Measurements from ENCODE around the gene GAB2. TPM values are rescaled to one million over a fixed set of nuclear protein-coding genes. Genes with fewer than 3 reads are reported as not detected.

GAB2 gene
- polyA plus RNA-seq, 2 of the 4 experiments (the other 2 are of a cell fraction): 2.8 to 4.7 TPM

- FAIRE-seq (no peak), DNase-seq (ENCODE audit: low read depth in 1 of 2, low spot score in 1 of 2) (no peak), ATAC-seq (no peak)
- no peak overlapping the region for H3K4me2 ChIP-seq
- WGBS (ENCODE audit: missing lambda C conversion rate): 74% methylated on average over 2 of the region's 2 CpGs
- H3K27ac ChIP-seq: no peak overlapping the region
- H3K9me3 ChIP-seq: no peaks in the 10 kb centered on the region
- H3K4me1 ChIP-seq: no peaks in the 10 kb centered on the region
- no peak for TF ChIP-seq ZC3H11A (IDR thresholded peaks at IDR 0.05)
- no peak for TF ChIP-seq ZFP36 (IDR thresholded peaks at IDR 0.05; ENCODE audit: borderline replicate concordance, partially characterized antibody)
- no peak for TF ChIP-seq EP300 (IDR thresholded peaks at IDR 0.05)
- TF ChIP-seq CBX8 (IDR thresholded peaks at IDR 0.05): no peak
- TF ChIP-seq MYC (IDR thresholded peaks at IDR 0.05; ENCODE audit: borderline replicate concordance, low read length): no peak
- TF ChIP-seq ZSCAN20 (CRISPR knock-in tag; IDR thresholded peaks at IDR 0.05): no peak
- no peak for TF ChIP-seq MAX (IDR thresholded peaks at IDR 0.05)
- no peak for TF ChIP-seq PHF8 (IDR thresholded peaks at IDR 0.05; ENCODE audit: borderline replicate concordance, low read depth)
- TF ChIP-seq CTCF (IDR thresholded peaks at IDR 0.05): no peak
- TF ChIP-seq KDM5A (IDR thresholded peaks at IDR 0.05): no peak
- no peak for TF ChIP-seq POLR2A (IDR thresholded peaks at IDR 0.05; ENCODE audit: low read length)
- TF ChIP-seq RFX5 (IDR thresholded peaks at IDR 0.05): no peak
- no peak for TF ChIP-seq E2F6 (IDR thresholded peaks at IDR 0.05; ENCODE audit: borderline replicate concordance, low read depth)
- TF ChIP-seq FOSL2 (IDR thresholded peaks at IDR 0.05): no peak
- TF ChIP-seq FOSL2 (CRISPR knock-in tag; IDR thresholded peaks at IDR 0.05): no peak
- no peak for TF ChIP-seq FOSB (CRISPR knock-in tag; IDR thresholded peaks at IDR 0.05)
- no peak for TF ChIP-seq POLR2AphosphoS2 (conservative IDR thresholded peaks at IDR 0.05; ENCODE audit: low read length)
- no peak for TF ChIP-seq SMC3 (IDR thresholded peaks at IDR 0.05)
- no peak for TF ChIP-seq MAZ (IDR thresholded peaks at IDR 0.05; ENCODE audit: borderline replicate concordance, low read depth, low read length)
- CTCF ChIA-PET: interaction anchor here (1.0 to 1.2 kb wide), 2 partner anchors 9 to 117 kb away, joined by 3 read pairs; no protein-coding TSS in a partner anchor
- H3K4me3 ChIP-seq: no peak overlapping the region
- POLR2A ChIA-PET: no interaction called here
Observed at GRCh38 chr11:78299000-78299710, 118.5 kb downstream of the GAB2 start.

GRCh38 chr11:78298291-78298771 lies 119.3 kb downstream of the GAB2 start:
- Histone ChIP-seq H3K4me3 (no peak overlapping the region), H3K9me3 (no peaks in the 10 kb centered on the region), H3K27ac (no peak overlapping the region), H3K4me2 (no peak overlapping the region), H3K4me1 (no peaks in the 10 kb centered on the region)
- FAIRE-seq: no peak
- DNase-seq (ENCODE audit: low read depth in 1 of 2, low spot score in 1 of 2): no peak
- CTCF ChIA-PET: interaction anchor here (1.0 to 1.2 kb wide), 2 partner anchors 8 to 118 kb away, joined by 3 read pairs; no protein-coding TSS in a partner anchor
- no peak for TF ChIP-seq RNF2 (IDR thresholded peaks at IDR 0.05; ENCODE audit: borderline replicate concordance, low read depth)
- TF ChIP-seq ELK1 (IDR thresholded peaks at IDR 0.05; ENCODE audit: low read depth, low read length): no peak
- no peak for TF ChIP-seq TP53 (CRISPR knock-in tag; IDR thresholded peaks at IDR 0.05)
- no peak for TF ChIP-seq HMGXB4 (CRISPR knock-in tag; IDR thresholded peaks at IDR 0.05; ENCODE audit: borderline replicate concordance)
- no peak for TF ChIP-seq SMC3 (IDR thresholded peaks at IDR 0.05)
- TF ChIP-seq HOXA7 (CRISPR knock-in tag; IDR thresholded peaks at IDR 0.05): no peak
- no peak for TF ChIP-seq FOSB (CRISPR knock-in tag; IDR thresholded peaks at IDR 0.05)
- TF ChIP-seq ATOH8 (CRISPR knock-in tag; IDR thresholded peaks at IDR 0.05; ENCODE audit: low read depth): no peak
- TF ChIP-seq GATA3 (IDR thresholded peaks at IDR 0.05; ENCODE audit: borderline replicate concordance): no peak
- TF ChIP-seq JUN (IDR thresholded peaks at IDR 0.05): no peak
- TF ChIP-seq ESRRA (IDR thresholded peaks at IDR 0.05; ENCODE audit: borderline replicate concordance, low read length): no peak
- TF ChIP-seq POLR2AphosphoS2 (conservative IDR thresholded peaks at IDR 0.05; ENCODE audit: low read length): no peak
- no peak for TF ChIP-seq MAX (IDR thresholded peaks at IDR 0.05)
- no peak for TF ChIP-seq ZC3H11A (IDR thresholded peaks at IDR 0.05)
- POLR2A ChIA-PET: no interaction called here
- no peak for ATAC-seq
- WGBS (ENCODE audit: missing lambda C conversion rate): 10% methylated on average over 1 of the region's 1 CpG
